WI38 (cell line): ENCODE data around the gene RANBP17.

Experiments
- H3K4me3 ChIP-seq: 2 replicates; pipeline ENCODE4 v1.5.1; 2011; ENCODE audit warnings: low read depth, mild to moderate bottlenecking, control low read depth, low read length
- TF ChIP-seq, protein P1 (sequence below): IDR thresholded peaks from 2 replicates; pipeline ENCODE4 v1.5.1; 2012; ENCODE audit warnings: low read depth, mild to moderate bottlenecking, control low read depth, low read length

RANBP17 gene

DNA sequence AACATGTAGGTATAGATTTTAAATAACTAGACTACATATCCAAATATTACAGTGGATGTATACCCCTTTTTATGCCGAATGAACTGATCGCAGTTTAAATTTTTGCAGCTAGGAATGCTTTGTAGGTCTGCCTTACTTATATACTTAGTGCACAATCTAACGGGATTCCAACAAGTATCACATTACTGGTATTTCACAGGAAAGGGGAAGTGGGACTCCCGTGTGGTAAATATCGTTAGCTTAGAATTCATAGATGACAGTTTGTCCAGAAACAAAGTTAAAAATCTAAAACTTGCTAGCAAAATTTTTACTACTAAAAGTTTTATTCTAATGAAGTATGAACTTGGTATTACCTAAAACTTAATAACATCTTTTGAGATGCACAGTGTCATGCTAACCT lies 253.7 kb downstream of the RANBP17 start:
- no peak overlapping the region for H3K4me3 ChIP-seq
- TF ChIP-seq, protein P1, sequence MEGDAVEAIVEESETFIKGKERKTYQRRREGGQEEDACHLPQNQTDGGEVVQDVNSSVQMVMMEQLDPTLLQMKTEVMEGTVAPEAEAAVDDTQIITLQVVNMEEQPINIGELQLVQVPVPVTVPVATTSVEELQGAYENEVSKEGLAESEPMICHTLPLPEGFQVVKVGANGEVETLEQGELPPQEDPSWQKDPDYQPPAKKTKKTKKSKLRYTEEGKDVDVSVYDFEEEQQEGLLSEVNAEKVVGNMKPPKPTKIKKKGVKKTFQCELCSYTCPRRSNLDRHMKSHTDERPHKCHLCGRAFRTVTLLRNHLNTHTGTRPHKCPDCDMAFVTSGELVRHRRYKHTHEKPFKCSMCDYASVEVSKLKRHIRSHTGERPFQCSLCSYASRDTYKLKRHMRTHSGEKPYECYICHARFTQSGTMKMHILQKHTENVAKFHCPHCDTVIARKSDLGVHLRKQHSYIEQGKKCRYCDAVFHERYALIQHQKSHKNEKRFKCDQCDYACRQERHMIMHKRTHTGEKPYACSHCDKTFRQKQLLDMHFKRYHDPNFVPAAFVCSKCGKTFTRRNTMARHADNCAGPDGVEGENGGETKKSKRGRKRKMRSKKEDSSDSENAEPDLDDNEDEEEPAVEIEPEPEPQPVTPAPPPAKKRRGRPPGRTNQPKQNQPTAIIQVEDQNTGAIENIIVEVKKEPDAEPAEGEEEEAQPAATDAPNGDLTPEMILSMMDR, result no peak

- TF ChIP-seq, protein P1, result no peak
- no peak overlapping the region for H3K4me3 ChIP-seq
Observed at GRCh38 chr5:171116719-171117118, 254.9 kb downstream of the RANBP17 start.

DNA sequence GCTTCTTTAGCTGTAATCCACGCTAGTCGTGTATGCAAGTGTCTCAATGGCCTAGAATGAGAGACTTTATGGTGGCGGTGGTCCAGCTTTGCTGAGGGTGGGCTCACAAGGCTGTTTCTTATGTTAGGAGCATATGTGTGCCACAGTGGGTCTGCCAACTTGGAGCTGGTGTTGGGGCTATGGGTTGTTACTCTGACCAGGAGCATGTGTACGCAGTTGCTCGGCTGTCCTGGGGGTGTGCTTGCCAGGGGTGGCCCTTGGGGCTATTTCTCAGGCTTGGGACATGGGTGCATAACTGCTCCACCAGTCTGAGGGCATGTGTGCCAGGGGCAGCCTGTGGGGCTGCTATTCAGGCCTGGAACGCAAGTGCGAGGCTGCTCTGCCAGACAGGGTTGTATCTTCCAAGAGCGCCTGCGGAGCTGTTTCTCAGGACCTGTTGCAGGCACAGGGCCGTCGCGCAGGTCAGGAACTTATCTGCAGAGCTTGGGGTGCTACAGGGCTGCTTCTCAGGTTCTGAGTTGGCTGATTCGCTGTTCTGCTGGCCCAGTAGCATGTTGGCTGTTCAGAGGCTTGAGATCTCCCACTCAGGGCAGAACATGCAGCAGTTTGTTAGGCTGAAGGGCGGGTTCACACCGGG lies 259.3 kb downstream of the RANBP17 start:
- TF ChIP-seq, protein P1, result no peak
- H3K4me3 ChIP-seq, result no peak overlapping the region

DNA sequence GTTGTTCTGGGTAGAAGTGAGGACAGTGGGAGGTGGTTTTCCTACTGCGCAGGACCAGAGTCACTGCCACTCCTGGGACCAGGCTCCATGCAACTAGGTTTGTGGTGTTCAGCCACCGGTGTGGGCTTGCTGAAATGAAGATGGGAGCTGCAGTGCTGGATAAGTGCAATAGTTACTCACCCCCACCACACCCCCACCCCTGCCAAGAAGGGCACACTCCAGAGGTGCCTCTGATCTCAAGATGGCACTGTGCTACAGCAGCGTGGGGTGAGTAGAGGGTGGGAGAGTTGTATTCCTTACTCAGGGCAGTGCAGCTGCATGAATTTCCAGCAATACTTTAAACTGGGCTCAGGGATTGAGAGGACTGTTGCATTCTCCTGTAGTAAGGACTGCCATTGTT lies 259.8 kb downstream of the RANBP17 start:
- no peak overlapping the region for H3K4me3 ChIP-seq
- TF ChIP-seq, protein P1, result no peak

DNA sequence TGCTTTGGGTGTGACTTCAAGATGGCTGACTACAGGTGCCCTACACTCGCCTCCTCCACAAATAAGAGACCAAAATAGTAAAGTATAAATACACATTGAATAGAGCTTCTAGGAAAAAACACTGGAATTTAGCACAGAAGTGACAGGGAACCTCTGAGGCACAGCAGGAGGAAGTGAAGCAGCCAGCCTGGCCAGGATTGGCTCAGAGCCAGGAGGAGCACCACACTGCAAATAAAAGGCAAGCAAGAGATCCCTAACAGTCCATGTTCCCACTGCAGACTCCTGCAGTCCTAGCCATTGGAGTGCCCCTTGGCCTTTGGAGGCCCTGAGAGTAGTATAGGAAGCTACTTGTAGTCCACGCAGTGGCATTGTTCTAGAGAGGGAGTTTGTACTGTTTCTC lies 260.6 kb downstream of the RANBP17 start:
- H3K4me3 ChIP-seq, result no peak overlapping the region
- TF ChIP-seq, protein P1, result no peak

DNA sequence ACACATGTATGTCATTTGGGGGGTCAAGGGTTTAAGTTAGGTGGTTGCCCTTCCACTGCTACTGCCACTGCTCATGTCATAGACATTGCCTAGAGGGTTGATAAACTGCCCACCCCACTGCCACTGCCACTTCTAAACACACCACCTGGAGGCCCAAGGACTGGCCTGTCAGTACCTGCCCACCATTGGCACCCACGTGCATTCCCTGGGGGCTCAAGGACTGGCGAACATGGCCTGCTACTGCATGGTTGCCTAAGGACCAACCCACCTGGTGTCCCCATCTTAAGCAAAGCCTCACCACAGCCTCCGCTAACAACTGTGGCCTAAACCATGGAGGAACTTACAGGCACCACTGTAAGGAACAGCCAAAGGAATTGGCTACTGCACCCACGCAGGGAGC lies 261.6 kb downstream of the RANBP17 start:
- TF ChIP-seq, protein P1, result no peak
- H3K4me3 ChIP-seq, result no peak overlapping the region

DNA sequence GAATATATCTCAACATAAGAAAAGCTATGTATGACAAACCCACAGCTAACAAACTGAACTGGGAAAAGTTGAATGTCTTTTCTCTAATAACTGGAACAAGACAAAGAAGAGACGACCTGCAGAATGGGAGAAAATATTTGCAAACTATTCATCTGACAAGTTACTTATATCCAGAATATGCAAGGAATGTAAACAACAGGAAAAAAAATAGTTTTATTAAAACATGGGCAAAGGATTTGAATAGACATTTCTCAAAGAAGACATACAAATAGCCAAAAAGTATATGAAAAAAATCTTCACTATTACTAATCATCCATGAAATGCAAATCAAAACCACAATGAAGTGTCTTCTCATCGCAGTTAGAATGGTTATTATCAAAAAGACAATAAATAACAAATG lies 265.5 kb downstream of the RANBP17 start:
- H3K4me3 ChIP-seq, result no peak overlapping the region
- TF ChIP-seq, protein P1, result no peak
